Measurements from ENCODE around the gene MAMDC4. TPM values are rescaled to one million over a fixed set of nuclear protein-coding genes. Genes with fewer than 3 reads are reported as not detected.

MAMDC4 gene
- total and polyA plus RNA-seq, 2 donors from 2014 or later = 5.8 to 8.1 TPM

DNA sequence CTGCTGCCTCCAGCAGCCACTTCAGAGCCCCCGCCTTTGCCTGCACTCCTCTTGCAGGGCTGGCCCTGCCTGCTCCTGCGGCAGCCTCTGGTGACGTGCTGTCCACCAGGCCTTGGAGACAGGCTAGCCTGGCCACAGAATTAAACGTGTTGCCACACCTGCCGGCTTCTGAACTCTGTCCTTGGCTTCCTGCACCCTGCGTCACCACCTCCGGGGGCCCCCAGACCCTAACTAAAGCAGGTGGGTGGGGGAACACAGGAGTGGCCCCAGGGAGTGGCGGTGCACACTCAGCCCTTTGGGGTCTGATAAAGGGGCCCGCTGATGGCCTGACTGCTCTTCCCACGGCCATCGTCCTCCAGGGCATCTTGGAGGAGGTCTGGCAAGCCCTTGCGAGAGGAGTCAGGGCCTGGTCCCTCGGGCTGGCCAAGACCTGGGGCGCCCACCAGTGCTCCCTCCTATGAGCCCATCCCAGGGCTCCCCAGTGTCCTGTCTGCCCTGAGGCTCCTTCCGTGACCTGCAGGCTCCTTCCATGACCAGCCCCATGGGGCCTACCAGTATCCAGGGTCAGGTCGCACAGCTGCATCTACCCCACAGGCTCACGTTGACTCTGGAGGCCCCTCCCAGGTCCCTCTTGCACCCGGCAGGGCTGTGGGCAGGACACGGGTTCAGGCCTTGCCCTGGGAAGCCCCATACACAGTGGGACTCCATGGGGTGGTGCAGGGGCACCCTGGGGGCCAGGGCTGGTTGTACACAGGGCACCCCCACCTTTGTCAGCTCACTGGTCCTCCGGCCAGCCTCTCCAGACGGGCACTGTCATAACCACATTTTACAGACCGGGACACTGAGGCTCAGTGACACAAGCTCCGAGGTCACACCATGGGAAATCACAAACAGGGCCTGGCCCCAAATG, 1.0 kb upstream of the MAMDC4 start:
- intact Hi-C loops (cut with DNase I) = no loop called here
- Histone ChIP-seq H3K27ac (ENCODE audit: low read depth in 2 of 2, low read length in 2 of 2) (no peak overlapping the region), H3K4me3 (ENCODE audit: low read length in 3 of 3) (no peak overlapping the region), H3K9me3 (ENCODE audit: control insufficient read depth in 2 of 3, insufficient read depth in 1 of 3, low read length in 3 of 3) (no peaks in the 10 kb centered on the region), H3K36me3 (ENCODE audit: control insufficient read depth in 2 of 3, insufficient read depth in 3 of 3, low read length in 3 of 3) (no peaks in the 10 kb centered on the region), H3K9ac (ENCODE audit: low read length in 3 of 3) (no peak overlapping the region), H3K4me1 (ENCODE audit: control insufficient read depth in 2 of 3, insufficient read depth in 2 of 3, low read depth in 1 of 3, low read length in 3 of 3) (peaks cover 0 to 31% (median 0%) of the 10 kb centered on the region in 3 donors), H3K27me3 (ENCODE audit: control insufficient read depth, insufficient read depth, low read length) (peaks cover 3% of the 10 kb centered on the region)
- DNase-seq (peak in 2 of 5 donors; percentile 45 to 80), FAIRE-seq (no peak)
- no peak for TF ChIP-seq CTCF (IDR thresholded peaks at IDR 0.05; ENCODE audit: borderline replicate concordance, extremely low read depth, insufficient read depth)

DNA sequence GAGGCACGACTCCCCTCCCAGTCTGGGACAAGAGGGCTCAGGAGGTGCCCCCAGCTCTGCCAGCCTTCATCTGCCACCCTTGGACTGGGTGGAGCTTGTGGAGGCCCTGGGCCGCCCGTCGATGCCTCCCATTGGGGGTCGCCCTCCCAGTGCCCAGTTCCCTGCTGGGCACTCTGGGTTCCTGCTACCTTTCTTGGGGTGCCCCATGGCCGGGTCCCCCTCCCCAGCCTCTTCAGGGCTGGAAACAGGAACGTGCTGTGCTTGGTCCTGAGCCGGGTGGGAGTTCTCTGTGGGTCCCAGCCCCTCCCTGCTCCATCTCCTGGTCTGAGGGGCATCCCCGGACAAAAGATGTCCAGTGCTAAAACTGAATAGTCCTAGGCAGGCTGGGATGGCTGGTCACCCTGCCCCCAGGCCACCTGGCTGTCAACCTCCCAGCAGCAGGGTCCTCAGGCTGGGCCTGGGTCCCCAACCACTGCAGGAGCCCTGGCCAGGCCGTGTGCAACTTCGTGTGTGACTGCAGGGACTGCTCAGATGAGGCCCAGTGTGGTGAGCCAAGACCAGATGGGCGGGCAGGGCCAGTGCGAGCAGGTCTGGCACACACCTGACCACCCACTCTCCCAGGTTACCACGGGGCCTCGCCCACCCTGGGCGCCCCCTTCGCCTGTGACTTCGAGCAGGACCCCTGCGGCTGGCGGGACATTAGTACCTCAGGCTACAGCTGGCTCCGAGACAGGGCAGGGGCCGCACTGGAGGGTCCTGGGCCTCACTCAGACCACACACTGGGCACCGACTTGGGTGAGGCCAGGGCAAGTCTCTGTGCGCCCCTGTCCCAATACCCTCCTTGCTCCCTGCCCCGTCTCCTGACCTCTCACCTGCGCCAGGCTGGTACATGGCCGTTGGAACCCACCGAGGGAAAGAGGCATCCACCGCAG, 784 bp downstream of the MAMDC4 start:
- FAIRE-seq (no peak), DNase-seq (peak in 3 of 5 donors; percentile 7 to 79 (median 56))
- intact Hi-C loops (cut with DNase I) = no loop called here
- no peaks in the 10 kb centered on the region for H3K9me3 ChIP-seq (ENCODE audit: control insufficient read depth in 2 of 3, insufficient read depth in 1 of 3, low read length in 3 of 3)
- H3K4me1 ChIP-seq (ENCODE audit: control insufficient read depth in 2 of 3, insufficient read depth in 2 of 3, low read depth in 1 of 3, low read length in 3 of 3) = peaks cover 0 to 27% (median 3%) of the 10 kb centered on the region in 3 donors
- no peaks in the 10 kb centered on the region for H3K27me3 ChIP-seq (ENCODE audit: control insufficient read depth, insufficient read depth, low read length)
- no peaks in the 10 kb centered on the region for H3K36me3 ChIP-seq (ENCODE audit: control insufficient read depth in 2 of 3, insufficient read depth in 3 of 3, low read length in 3 of 3)
- H3K27ac ChIP-seq (ENCODE audit: low read depth in 2 of 2, low read length in 2 of 2) = no peak overlapping the region
- TF ChIP-seq CTCF (IDR thresholded peaks at IDR 0.05; ENCODE audit: borderline replicate concordance, extremely low read depth, insufficient read depth) = no peak
- H3K9ac ChIP-seq (ENCODE audit: low read length in 3 of 3) = no peak overlapping the region
- H3K4me3 ChIP-seq (ENCODE audit: low read length in 3 of 3) = no peak overlapping the region

DNA sequence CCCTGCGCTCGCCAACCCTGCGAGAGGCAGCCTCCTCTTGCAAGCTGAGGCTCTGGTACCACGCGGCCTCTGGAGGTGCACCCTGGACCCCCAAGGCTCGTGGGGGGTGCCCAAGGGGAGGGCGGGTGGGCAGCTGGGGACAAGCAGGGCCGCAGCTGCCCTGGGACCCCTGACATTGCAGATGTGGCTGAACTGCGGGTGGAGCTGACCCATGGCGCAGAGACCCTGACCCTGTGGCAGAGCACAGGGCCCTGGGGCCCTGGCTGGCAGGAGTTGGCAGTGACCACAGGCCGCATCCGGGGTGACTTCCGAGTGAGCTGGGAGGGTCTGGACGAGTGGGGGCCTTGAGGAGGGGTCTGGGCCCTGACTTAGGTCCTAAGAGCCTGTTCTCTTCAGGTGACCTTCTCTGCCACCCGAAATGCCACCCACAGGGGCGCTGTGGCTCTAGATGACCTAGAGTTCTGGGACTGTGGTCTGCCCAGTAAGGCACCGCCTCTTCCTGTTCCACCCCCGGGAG, 1.5 kb downstream of the MAMDC4 start:
- Histone ChIP-seq H3K27me3 (ENCODE audit: control insufficient read depth, insufficient read depth, low read length) (no peaks in the 10 kb centered on the region), H3K4me3 (ENCODE audit: low read length in 3 of 3) (no peak overlapping the region), H3K9ac (ENCODE audit: low read length in 3 of 3) (no peak overlapping the region), H3K36me3 (ENCODE audit: control insufficient read depth in 2 of 3, insufficient read depth in 3 of 3, low read length in 3 of 3) (no peaks in the 10 kb centered on the region), H3K4me1 (ENCODE audit: control insufficient read depth in 2 of 3, insufficient read depth in 2 of 3, low read depth in 1 of 3, low read length in 3 of 3) (peaks cover 0 to 24% (median 3%) of the 10 kb centered on the region in 3 donors), H3K9me3 (ENCODE audit: control insufficient read depth in 2 of 3, insufficient read depth in 1 of 3, low read length in 3 of 3) (no peaks in the 10 kb centered on the region), H3K27ac (ENCODE audit: low read depth in 2 of 2, low read length in 2 of 2) (no peak overlapping the region)
- peak in 1 of 5 donors; percentile 71 for DNase-seq
- no peak for TF ChIP-seq CTCF (IDR thresholded peaks at IDR 0.05; ENCODE audit: borderline replicate concordance, extremely low read depth, insufficient read depth)
- FAIRE-seq = no peak
- intact Hi-C loops (cut with DNase I) = no loop called here

Data from kidney (tissue), 14 donors.